HG02970 (cell line): ENCODE measurements around the gene GRK1.

Source experiments
- ATAC-seq: cut with Tn5 transposase; IDR thresholded peaks from one replicate; pipeline ENCODE4 v1.9.1; 2021; ENCODE audit warnings: mild to moderate bottlenecking, moderate library complexity, moderate number of reproducible peaks; ENCODE audit not compliant: unreplicated experiment, low FRiP score

The GRK1 gene

DNA sequence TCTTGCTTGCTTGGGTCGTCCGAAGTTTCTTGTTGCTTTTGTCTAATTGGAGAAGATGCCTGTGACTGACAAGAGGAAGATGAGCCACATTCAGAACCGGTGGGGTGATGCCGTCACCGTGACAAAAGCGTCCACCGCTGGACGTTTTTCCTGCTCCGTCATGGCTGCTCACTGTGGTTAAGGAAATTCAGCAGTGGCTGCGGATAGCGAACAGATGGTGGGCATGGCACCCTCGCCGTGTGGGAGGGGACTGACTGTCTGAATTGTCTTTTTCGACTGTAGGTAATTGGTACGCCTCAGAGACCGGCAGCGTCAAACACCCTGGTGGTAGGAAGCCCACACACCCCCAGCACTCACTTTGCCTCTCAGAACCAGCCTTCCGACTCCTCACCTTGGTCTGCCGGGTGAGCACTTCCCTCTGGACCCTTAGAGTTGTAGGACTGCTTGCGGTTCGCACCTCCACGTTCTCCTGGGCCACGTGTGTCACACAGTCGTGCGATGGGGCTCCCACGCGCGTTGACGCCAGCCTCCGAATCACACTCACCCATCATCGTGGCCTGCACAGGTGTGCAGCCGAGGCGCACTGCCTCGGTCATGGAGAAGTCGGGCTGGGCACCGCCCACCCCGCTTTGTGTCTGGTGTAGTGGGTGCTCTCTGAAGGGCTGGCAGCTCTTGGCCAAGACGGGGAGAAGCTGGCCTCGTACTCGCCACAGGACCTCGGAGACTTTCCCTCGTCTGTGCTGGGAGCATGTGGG is 35.5 kb upstream of the GRK1 start:
- no peak for ATAC-seq

DNA sequence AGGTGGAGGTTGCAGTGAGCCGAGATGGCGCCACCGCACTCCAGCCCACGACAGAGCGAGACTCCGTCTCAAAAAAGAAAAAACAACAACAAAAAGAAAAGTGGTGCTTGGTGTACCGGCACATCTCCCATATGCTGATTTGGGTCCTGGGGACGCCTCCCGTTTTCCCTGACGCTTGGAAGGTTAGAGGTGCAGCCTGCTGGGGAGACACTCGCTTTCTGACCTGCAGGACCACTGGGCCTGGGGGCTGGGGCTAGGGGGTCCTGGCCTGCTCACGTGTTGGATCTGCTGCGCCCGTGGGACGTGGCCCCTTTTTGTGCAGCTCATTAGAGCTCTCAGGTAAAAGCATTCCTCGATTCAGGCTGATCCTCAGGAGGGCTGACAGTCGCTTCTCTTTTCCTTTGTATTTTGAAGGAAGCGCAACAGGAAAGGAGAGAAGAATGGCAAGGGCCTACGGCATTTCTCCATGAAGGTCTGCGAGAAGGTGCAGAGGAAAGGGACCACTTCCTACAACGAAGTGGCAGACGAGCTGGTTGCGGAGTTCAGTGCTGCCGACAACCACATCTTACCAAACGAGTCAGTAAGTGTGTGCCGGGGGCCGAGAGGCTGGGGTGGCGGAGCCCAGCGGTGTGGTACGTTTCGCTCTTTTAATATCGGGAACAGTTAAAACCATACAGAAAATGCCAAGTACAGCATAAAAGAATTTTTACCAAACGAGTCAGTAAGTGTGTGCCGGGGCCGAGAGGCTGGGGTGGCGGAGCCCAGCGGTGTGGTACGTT is 34.1 kb upstream of the GRK1 start:
- ATAC-seq: no peak

DNA sequence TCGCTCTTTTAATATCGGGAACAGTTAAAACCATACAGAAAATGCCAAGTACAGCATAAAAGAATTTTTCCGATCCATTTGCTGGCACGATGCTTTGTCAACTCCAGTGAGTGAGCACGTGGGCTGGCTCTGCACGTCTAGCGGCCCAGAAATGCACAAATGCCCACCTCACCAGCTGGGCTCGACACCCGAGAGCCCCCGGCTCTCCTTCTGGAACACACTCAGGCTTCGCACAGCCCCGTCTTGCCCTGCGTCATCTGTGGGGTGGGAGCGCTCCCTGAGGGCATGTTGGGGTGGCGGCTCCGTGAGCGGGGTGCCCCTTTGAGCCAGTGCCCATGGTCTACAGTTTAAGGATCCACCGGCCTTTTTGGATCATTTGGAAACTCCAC is 33.5 kb upstream of the GRK1 start:
- ATAC-seq: no peak

DNA sequence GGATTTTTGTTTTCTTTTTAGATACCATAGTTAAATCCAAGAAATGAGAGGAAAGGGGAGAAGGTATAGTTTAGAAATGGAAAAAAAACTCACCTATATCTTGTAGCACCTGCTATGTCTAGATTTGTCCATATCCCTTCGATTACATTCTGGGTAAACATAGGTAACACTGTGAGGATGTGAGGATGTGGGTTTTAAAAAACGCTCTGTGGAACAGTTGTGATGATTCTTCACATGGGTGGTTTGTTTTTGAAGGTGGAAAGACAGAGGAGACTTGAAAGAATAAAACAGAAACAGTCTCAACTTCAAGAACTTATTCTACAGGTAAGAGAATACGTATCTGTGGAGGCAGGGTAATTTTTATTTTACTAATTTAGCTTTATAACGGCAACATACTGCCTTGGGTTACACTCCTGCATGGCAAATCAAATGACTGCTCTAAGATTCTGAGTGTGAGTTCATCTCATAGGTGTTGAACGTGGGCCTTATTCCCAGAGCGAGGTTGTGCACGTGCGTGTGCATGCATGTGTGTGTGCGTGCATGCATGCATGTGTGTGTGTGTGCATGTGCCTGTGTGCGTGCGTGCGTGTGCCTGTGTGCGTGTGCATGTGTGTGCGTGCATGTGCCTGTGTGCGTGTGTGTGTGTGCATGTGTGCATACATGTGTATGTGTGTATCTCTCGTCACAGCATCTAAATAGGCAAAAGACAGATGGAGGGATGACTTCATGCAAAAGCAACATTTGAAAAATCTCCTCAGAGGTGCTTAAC is 32.6 kb upstream of the GRK1 start:
- ATAC-seq: no peak

DNA sequence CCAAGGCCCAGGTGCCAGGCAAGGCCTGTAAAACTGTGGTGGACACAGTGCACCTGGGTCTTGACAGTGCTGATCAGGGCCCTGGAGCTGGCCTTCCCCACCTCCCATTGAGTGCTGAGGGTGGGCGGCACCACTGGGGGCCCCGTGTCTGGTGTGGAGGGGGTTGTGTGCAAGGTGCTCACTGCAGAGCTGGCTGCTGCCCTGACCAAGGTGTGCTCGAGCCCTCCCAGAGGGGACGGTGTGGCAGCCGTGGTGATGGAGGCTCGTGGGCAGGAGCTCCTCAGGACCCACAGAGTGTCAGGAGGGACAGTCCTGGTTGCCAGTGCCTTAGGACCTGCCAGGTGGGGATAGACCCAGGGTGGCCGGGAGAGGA is 32.0 kb upstream of the GRK1 start:
- ATAC-seq: no peak

DNA sequence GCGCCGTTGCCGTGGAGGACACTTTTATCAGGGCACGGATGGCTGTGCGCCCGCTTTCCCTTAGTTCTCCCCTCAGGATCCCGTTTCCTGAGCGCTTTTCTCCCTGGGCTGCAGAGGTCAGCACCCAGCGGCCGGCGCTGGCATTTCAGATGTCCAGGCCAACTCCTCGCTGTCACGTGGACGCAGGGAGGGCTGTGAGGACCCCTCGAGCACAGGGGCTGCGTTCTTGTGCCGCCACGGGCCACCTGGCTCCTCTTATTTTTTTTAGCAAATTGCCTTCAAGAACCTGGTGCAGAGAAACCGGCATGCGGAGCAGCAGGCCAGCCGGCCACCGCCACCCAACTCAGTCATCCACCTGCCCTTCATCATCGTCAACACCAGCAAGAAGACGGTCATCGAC is 31.3 kb upstream of the GRK1 start:
- ATAC-seq: no peak

DNA sequence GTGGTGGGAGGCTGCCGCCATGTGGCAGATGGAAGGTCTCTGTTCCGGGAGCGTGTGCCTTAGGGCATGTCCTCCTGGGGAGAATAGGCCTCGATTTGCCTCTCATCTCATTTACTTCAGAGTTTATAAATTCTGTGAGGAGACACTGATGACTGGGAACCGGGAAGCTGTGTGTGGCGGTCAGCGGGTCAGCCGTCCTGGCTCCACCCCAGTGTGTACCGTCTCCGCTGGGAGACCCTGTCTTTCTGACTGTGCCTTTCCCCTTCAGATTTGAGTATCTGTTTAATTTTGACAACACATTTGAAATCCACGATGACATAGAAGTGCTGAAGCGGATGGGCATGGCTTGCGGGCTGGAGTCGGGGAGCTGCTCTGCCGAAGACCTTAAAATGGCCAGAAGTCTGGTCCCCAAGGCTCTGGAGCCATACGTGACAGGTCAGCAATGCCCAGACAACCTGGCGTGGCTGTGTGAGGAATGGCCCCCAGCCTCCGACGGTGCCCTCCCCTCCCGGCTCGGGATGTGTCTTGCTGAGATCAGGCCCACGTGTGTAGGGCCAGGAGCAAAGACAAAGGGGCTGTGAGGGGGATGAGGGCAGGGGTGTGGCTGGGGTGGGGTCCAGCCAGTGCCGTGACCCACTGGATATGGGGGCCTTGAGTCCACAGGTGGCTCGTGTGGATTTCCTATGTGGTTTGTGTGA is 30.6 kb upstream of the GRK1 start:
- ATAC-seq: no peak

DNA sequence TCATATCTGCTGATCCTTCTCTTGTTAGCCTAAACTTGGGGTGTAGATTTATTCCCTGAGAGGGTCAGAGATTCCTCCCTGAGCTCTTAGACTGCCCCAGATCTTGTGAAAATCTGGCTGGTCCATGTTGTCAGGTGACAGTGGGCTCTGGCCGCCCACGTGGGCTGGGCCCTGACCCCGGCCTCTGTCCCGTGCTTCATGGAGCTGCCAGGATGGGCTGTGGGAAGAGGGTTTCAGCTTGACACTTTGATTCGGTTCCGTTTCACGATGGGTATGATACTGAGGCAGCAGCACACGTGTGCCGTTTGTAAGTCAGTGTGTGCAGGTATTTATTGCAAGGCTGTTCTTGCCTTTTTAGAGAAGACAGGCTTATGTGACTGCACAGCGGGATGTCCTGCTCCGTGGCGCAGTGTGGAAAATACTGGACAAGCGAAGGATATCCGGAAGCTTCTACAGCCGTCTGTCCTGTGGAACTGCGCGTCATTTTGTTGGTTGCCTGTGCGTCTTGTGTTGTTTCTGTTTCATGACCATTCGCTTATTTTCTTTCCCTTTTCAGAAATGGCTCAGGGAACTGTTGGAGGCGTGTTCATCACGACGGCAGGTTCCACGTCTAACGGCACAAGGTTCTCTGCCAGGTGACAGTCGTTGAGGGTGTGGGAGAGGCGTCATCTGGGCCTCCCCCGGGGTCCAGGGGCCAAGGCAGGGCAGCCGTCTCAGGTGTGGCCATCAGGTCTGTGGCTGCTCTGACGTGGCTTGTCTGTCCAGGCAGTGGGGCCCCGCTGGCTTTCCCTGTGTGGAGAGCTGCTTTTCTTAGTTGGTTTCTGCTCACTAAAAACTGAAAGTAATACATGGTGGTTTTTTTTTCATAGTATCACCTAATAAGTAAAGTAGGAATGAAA is 29.5 kb upstream of the GRK1 start:
- no peak for ATAC-seq

DNA sequence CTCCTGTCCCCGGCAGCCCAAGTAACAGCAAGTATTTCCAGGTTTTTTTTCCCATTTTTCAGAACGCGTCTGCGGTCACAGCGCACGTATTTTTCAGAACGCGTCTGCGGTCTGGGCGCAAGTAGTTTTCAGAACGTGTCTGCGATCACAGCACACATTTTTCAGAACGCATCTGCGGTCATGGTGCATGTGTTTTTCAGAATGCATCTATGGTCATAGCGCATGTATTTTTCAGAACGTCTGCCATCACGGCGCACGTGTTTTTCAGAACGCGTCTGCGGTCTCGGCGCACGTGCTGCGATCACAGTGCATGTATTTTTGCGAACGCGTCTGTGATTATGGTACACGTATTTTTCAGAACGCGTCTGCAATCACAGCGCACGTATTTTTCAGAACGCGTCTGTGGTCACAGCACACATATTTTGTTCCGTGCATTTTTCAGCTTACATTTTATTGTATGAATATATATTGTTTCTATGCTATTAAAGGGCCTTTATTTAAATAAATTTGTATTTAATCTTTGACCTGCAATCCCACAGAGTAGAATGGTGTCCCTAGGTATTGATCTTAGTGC is 28.8 kb upstream of the GRK1 start:
- no peak for ATAC-seq

DNA sequence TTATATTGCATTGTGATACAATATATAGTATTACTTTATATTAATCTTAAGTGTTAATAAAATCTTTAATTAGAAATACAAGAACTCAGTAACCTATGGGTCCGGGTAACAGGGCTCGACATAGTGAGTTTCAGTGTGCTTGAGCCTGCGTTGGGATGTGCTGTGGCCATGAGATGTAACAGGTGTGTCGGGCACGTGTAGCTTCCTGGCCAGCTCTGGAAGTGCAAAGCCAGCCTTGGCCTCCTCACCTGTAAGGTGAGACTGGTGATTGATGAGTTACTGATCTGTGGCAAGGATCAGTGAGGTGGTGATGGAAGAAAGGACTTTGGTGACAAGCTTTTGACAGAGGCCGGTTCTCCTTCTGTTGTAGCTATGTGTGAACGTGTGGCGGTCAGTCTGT is 28.2 kb upstream of the GRK1 start:
- no peak for ATAC-seq

DNA sequence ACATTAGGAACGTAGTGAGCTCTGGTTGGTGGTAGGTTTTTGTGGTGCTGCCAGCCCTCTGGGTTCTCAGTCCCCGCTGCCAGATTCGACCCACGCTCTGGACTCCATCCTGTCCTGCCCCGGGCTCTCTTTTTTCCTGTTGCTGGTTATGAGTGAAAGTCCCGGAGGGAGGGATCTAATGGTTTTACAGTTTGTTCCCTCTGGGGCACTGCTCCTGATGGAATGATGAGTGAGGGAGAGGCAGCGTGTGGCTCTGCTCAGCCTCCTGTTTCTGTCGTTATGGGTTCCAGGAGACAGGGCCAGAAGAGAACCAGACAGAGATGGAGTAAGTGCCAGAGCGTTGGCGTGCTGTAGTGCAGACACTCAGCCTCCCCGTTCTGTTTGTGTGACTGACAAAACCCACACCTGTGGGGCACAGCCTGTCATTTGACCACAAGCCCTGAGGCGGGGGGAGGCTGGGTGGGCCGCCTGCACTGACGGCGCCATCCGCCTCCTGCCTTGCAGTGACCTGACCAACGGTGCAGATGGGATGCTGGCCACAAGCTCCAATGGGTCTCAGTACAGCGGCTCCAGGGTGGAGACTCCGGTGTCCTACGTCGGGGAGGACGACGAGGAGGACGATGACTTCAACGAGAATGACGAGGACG is 27.3 kb upstream of the GRK1 start:
- ATAC-seq: no peak

DNA sequence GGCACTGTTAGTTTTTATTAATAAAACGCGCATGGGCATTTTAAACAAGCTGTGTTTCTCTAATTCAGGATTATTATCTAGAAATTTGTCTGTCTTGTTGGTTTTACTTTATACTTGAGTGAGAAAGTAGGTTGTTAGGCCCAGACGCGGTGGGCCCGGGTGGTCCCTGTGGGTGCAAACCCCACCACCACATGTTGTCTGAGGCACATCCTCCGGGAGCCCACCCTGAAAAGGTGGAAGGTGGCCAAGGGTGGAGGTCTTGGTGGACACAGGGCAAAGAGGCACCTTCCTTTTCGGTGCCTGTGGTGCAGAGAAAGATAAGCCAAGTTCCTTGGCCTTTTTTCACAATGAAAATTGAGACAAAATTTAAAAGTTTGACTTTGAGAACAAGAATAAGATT is 25.6 kb upstream of the GRK1 start:
- no peak for ATAC-seq

DNA sequence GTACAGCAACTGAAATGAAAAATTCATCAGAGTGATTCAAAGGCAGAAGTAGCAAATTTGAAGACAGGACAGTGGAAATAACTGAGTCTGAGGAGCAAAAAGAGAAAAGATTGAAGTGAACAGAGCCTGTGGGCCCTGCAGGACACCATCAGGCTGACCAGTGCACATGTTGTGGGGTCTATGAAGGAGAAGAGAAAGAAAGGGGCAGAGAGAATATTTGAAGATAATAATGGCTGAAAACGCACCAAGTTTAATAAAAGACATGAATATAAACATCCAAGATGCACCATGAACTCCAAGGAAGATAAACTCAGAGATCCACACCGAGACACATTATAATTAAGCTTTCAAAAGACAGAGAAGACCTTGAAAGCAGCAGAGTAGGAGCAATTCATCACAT is 24.5 kb upstream of the GRK1 start:
- ATAC-seq: no peak

DNA sequence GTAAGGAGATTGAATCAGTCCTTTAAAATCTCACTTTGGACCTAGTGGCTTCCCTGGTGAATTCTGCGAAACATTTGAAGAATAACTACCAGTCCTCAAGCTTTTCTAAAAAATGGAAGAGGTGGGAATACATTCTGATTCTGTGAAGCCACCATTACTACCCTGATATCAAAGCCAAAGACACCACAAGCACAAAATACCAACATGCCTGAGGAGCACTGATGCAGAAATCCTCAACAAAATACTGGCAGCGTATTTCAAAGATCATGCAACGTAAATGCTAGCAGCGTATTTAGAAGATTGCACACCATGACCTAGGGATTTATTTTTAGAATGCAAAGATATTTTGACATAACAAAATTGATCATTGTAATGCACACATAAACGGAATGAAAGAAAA is 23.4 kb upstream of the GRK1 start:
- ATAC-seq: no peak

DNA sequence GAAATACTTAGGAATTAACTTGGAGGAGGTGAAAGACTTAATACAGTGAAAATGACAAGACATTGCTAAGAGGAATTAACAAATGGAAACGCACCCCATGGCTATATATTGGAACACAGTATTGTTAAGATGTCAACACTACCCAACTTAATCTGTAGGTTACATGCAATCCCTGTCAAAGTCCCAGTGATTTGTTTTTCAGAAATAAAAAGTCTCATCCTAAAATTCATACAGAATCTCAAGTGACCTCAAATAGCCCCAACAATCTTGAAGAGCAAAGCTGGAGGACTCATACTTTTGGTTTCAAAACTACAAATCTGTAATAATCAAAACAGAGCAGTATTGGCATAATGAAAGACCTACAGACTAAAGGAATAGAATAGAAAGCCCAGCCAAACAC is 22.2 kb upstream of the GRK1 start:
- no peak for ATAC-seq

DNA sequence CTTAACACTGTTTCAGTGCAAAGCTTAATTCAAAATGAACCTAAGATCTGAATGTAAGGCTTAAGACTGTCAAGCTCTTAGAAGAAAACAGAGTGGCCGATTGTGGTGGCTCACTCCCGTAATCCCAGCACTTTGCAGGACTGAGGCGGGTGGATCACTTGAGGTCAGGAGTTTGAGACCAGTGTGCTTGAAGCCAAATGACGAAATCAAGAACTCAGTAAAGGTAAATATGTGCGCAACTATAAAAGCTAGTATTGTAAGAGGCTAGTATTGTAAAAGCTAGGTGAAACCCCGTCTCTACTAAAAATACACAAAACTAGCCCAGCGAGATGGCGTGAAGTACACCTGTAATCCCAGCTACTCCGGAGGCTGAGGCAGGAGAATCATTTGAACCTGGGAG is 21.7 kb upstream of the GRK1 start:
- no peak for ATAC-seq

DNA sequence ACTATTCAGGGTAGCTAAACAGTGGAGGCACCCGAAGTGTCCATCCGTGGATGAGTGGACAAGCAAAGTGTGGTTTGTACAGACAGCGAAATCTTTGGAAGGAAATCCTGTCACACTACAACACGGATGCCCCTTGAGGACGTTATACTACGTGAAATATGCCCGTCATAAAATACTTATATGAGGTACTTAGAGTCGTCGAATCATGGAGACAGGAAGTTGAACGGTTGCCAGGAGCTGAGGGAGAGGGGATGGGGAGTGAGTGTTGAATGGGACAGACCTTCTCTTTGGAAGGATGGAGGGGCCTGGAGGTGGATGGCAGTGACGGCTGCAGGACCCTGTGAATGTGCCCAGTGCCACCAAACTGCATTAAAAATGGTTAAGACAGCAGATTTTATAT is 20.6 kb upstream of the GRK1 start:
- ATAC-seq: no peak

DNA sequence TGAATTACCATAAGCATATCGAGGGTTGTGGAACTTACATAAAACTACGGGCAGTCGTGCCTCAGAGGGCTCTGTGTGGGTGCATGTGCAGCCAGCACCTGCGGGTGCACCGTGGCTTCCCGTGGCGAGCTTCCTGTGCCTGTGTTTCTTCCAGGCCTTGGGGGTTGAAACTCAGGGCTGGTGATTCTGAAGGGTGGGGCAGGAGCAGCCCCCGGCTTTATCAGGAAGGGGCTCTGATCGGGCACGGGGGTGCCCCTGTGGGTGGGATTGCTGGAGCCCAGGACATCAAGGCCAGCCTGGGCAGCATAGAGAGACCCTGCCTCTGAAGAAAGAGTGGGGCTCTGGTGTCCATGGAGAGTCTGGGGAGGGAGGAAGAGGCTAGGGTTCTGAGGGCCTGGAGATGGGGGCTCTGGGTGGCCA is 20.1 kb upstream of the GRK1 start:
- no peak for ATAC-seq
